GM19397 (cell line): ENCODE results near the gene EPN2.

Source experiments
- ATAC-seq: cut with Tn5 transposase; IDR thresholded peaks from one replicate; pipeline ENCODE4 v1.9.1; 2021; ENCODE audit warnings: mild to moderate bottlenecking, moderate library complexity; ENCODE audit not compliant: unreplicated experiment

EPN2 gene

DNA sequence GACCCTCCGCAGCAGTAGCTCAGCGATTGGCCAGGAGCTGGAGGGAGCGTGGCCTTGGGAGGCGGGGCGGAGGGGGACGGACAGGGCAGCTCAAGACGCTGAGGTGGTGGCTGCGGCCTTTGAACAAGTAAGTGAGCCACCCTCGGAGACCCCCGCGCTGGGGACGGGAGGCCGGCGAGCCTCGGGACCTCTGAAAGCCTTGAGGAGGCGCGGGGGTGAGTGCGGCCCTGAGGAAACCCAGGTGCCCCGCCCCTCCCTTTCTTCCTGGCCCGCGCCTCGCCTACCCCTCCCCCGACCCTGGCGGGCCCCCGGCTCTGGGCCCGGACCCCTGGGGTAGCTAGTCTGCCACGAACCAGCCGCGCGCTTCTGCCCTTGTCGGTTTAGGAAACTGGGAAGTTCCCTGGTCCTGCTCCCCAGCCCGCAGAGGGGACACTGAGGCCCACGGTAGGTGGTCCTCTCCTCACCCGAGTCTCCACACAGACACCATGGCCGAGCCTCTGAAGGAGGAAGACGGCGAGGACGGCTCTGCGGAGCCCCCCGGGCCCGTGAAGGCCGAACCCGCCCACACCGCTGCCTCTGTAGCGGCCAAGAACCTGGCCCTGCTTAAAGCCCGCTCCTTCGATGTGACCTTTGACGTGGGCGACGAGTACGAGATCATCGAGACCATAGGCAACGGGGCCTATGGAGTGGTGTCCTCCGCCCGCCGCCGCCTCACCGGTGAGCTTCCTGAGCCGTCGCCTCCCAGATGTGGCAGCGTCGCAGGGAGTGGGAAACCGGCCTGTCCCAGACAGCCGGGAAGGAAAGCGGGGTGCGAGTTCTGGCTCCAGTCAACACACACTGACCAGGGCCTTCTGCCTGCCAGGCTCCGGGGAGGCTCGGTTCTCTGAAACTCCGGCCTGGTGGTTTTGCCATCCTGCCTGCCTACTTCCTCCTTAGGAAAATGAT is 141.5 kb downstream of the EPN2 start, which contains the start of gene MAPK7:
Gene MAPK7 (plus strand): TSS at position 83 of the 945 bp plus-strand sequence. CDS start 403 bp downstream, at position 486.
- peak; percentile 11 for ATAC-seq

DNA sequence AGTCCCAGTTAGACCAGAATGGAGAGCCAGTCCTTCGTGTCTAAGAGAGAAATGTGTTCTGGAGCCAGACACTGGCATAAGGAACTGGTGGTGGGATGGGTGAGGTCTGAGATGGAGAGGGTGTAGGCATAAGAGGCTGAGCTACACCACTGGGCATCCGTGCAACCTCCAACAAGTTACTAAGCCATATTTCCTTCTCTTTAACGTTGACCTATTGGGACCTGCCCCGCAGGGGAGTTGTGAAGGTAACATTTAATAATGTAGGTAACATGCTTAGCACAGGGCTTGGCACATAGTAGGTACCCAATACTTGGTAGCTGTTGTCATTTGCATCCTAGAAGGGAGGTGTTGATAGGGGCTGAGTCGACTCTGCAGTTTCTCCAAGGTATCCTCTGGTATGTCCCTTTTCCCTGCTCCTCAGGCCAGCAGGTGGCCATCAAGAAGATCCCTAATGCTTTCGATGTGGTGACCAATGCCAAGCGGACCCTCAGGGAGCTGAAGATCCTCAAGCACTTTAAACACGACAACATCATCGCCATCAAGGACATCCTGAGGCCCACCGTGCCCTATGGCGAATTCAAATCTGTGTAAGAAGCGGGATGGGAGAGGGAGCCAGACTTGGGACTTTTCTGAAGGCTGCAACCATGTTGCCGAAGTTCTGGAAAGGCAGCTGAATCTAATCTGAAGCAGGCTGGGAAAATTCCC is 142.3 kb downstream of the EPN2 start:
- no peak for ATAC-seq

DNA sequence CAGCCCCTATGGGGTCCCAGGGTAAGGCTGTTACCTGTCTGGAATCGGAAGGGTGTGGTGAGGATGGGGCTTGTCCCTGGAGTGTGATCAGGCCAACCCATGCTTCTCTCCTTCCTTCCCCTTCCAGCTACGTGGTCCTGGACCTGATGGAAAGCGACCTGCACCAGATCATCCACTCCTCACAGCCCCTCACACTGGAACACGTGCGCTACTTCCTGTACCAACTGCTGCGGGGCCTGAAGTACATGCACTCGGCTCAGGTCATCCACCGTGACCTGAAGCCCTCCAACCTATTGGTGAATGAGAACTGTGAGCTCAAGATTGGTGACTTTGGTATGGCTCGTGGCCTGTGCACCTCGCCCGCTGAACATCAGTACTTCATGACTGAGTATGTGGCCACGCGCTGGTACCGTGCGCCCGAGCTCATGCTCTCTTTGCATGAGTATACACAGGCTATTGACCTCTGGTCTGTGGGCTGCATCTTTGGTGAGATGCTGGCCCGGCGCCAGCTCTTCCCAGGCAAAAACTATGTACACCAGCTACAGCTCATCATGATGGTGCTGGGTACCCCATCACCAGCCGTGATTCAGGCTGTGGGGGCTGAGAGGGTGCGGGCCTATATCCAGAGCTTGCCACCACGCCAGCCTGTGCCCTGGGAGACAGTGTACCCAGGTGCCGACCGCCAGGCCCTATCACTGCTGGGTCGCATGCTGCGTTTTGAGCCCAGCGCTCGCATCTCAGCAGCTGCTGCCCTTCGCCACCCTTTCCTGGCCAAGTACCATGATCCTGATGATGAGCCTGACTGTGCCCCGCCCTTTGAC is 143.5 kb downstream of the EPN2 start:
- ATAC-seq: no peak

DNA sequence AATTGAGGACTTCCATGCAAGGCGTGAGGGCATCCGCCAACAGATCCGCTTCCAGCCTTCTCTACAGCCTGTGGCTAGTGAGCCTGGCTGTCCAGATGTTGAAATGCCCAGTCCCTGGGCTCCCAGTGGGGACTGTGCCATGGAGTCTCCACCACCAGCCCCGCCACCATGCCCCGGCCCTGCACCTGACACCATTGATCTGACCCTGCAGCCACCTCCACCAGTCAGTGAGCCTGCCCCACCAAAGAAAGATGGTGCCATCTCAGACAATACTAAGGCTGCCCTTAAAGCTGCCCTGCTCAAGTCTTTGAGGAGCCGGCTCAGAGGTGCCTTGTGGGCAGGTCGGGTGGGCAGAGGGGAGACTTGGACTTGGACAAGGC is 144.2 kb downstream of the EPN2 start:
- no peak for ATAC-seq

DNA sequence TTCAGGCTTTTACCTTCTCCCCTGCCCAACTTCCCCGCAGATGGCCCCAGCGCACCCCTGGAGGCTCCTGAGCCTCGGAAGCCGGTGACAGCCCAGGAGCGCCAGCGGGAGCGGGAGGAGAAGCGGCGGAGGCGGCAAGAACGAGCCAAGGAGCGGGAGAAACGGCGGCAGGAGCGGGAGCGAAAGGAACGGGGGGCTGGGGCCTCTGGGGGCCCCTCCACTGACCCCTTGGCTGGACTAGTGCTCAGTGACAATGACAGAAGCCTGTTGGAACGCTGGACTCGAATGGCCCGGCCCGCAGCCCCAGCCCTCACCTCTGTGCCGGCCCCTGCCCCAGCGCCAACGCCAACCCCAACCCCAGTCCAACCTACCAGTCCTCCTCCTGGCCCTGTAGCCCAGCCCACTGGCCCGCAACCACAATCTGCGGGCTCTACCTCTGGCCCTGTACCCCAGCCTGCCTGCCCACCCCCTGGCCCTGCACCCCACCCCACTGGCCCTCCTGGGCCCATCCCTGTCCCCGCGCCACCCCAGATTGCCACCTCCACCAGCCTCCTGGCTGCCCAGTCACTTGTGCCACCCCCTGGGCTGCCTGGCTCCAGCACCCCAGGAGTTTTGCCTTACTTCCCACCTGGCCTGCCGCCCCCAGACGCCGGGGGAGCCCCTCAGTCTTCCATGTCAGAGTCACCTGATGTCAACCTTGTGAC is 144.7 kb downstream of the EPN2 start:
- ATAC-seq: no peak

DNA sequence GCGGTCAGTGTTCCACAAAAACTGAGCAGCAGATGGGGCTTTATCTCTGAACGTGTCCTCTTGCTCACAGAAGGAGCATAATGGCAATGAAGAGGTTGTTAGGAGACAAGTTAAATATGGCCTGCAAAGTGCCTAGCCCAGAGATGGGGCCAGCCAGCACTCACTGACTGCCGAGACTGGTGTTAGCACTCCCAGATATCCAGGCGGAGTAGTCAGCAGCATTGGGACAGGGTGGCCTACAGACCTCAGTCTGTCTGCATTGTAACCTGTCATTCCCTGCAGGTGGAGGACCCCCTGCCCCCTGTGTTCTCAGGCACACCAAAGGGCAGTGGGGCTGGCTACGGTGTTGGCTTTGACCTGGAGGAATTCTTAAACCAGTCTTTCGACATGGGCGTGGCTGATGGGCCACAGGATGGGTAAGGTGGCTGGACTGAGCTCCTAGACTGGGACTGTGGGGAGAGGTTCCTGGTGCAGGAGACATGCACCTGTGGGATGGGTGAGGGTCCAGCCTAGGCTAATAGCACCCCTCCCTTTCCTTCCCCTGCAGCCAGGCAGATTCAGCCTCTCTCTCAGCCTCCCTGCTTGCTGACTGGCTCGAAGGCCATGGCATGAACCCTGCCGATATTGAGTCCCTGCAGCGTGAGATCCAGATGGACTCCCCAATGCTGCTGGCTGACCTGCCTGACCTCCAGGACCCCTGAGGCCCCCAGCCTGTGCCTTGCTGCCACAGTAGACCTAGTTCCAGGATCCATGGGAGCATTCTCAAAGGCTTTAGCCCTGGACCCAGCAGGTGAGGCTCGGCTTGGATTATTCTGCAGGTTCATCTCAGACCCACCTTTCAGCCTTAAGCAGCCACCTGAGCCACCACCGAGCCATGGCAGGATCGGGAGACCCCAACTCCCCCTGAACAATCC is 145.6 kb downstream of the EPN2 start:
- ATAC-seq: no peak

DNA sequence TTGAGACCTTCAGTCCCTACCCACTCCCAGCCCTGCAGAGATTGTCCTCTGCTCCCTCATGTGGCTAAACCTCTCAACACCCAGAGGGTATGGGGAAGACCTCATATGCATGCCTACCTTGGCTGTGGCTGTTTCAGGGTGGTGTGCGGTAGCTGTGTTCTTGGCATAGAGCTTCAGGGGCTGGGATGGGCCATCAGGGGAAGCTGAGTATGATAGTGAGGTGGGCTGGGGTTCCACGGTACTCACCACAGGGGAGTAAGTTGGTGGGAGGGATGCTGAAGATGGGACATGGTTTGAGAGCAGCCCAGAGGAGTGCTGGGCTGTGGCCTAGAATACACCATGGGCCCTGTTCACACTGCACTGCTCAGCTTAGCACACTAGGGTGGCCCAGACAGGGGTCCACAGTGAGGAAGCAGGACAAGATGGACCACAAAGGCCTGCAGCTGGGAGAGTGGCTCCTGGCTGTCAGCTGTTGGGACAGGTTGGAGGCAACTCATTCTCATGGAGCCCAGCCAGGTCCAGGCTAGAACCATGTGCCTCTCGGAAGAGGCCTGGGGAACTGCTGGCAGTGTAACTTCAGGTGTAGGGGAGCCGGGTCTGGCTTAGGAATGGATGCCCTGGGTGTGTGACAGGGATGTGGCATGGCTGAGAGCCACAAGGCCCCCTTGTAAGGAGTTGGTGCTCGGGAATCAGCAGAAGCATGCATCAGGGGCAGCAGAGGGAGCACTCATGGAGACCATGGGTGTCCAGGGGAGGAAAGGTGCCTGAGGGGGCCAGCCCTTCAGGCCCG is 146.7 kb downstream of the EPN2 start:
- no peak for ATAC-seq

DNA sequence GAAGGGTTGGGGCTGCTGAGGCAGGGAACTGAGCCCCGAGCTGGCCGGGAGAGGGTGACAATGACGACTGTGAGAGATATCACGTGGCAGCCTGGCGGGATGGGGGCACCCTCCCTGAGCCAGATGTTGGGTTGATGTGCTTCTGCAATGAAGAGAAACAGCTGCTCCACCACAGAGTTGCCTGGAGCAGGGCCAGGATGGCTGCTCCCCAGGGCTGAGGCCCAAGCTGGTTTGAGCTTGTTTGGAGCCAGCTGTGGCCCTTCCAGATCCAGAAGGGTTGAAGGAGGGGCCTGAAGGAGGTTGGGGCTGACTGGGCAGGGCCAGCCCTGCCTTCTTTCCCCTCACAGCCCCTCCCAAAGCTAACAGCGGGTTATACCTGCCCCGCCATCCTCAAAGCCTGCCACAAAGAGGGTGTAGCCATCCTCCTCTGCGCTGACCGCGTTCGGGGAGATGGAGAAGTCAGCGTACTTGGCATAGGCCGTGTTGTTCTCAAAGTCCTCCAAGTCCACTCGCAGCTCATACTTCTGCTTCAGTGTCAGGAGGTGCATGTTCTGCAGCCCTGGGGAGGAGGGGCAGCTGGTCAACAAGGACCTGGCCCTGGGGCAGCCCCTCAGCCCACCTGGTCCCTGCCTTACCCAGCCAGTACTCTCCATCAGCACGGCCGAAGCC is 147.7 kb downstream of the EPN2 start:
- ATAC-seq: no peak

DNA sequence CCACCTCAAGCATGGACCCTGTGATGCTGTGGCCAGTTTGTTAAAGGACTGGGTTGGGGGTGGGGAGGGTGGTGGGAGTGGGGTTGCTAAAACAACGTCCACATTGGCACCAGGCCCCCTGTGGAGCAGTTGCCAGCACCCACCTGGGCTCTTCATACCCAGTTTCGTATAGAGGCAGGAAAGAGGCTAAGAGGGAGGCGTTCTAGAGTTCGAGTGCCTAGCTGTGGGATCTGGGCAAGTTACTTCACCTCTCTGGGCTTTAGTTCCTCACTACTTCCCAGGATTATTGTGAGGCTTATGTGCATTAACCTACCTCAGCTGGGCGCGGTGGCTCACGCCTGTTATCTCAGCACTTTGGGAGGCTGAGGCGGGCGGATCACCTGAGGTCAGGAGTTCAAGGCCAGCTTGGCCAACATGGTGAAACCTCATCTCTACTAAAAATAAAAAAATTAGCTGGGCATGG is 148.4 kb downstream of the EPN2 start:
- ATAC-seq: no peak
